PC-9 (cell line): Measurements from ENCODE around the gene KATNAL1.

Source experiments
- CTCF ChIP-seq: fragments of 200-600 bp; sonication (generic); conservative IDR thresholded peaks from 2 replicates; pipeline ENCODE4 v1.6.1; 2017; ENCODE audit warnings: mixed run types, antibody characterized with exemption, mild to moderate bottlenecking, moderate library complexity
- EZH2 ChIP-seq: fragments of 200-600 bp; sonication (generic); IDR thresholded peaks from 2 replicates; pipeline ENCODE4 v1.8.0; 2017; ENCODE audit warnings: antibody characterized with exemption, low read depth

- no peak for TF ChIP-seq CTCF
- TF ChIP-seq EZH2: no peak
These were observed 24.0 kb upstream of the KATNAL1 start for GRCh38 chr13:30331331-30331771.
